Measurements from ENCODE around the gene KCNJ9. TPM values are rescaled to one million over a fixed set of nuclear protein-coding genes. Genes with fewer than 3 reads are reported as not detected.

Gene KCNJ9
- not detected for polyA plus RNA-seq

GRCh38 chr1:160081261-160081936 is at the start of gene KCNJ9:
TSS of gene KCNJ9 (plus strand) at chr1:160081538. CDS start at chr1:160084031, 2,493 bp downstream.
- H3K9me3 ChIP-seq (ENCODE audit: control insufficient read depth in 2 of 2, insufficient read depth in 1 of 2, low read depth in 1 of 2, low read length in 1 of 2): no peaks in the 10 kb centered on the region
- no peaks in the 10 kb centered on the region for H3K36me3 ChIP-seq (ENCODE audit: control insufficient read depth in 2 of 2, insufficient read depth in 2 of 2, low read length in 1 of 2)
- H3K27me3 ChIP-seq (ENCODE audit: control insufficient read depth in 1 of 2, insufficient read depth in 2 of 2, low read length in 2 of 2): peaks cover 0 to 2% of the 10 kb centered on the region in 2 donors
- no peak within 1 kb of the TSS for H3K4me3 ChIP-seq (ENCODE audit: low read depth in 1 of 2, low read length in 2 of 2)
- 21 to 22% methylated on average over 14 of the region's 14 CpGs for WGBS, 2 donors
- peaks cover 0 to 6% of the 10 kb centered on the region in 2 donors for H3K4me1 ChIP-seq (ENCODE audit: control insufficient read depth in 2 of 2, insufficient read depth in 2 of 2, low read length in 1 of 2)
- H3K27ac ChIP-seq (ENCODE audit: low read depth in 2 of 2, low read length in 1 of 2): no peak within 1 kb of the TSS

GRCh38 chr1:160032165-160032820 is 49.0 kb upstream of the KCNJ9 start:
- Histone ChIP-seq H3K9me3 (ENCODE audit: control insufficient read depth in 2 of 2, insufficient read depth in 1 of 2, low read depth in 1 of 2, low read length in 1 of 2) (no peaks in the 10 kb centered on the region), H3K4me3 (ENCODE audit: low read depth in 1 of 2, low read length in 2 of 2) (peak overlapping the region; percentile 74 to 78), H3K4me1 (ENCODE audit: control insufficient read depth in 2 of 2, insufficient read depth in 2 of 2, low read length in 1 of 2) (peaks cover 0 to 4% of the 10 kb centered on the region in 2 donors), H3K36me3 (ENCODE audit: control insufficient read depth in 2 of 2, insufficient read depth in 2 of 2, low read length in 1 of 2) (no peaks in the 10 kb centered on the region), H3K27me3 (ENCODE audit: control insufficient read depth in 1 of 2, insufficient read depth in 2 of 2, low read length in 2 of 2) (no peaks in the 10 kb centered on the region), H3K27ac (ENCODE audit: low read depth in 2 of 2, low read length in 1 of 2) (peak overlapping the region; percentile 76 to 81)
- WGBS, 2 donors: 2 to 3% methylated on average over 18 of the region's 18 CpGs

- Histone ChIP-seq H3K27me3 (ENCODE audit: control insufficient read depth in 1 of 2, insufficient read depth in 2 of 2, low read length in 2 of 2) (no peaks in the 10 kb centered on the region), H3K27ac (ENCODE audit: low read depth in 2 of 2, low read length in 1 of 2) (no peak overlapping the region), H3K4me1 (ENCODE audit: control insufficient read depth in 2 of 2, insufficient read depth in 2 of 2, low read length in 1 of 2) (no peaks in the 10 kb centered on the region), H3K36me3 (ENCODE audit: control insufficient read depth in 2 of 2, insufficient read depth in 2 of 2, low read length in 1 of 2) (no peaks in the 10 kb centered on the region), H3K4me3 (ENCODE audit: low read depth in 1 of 2, low read length in 2 of 2) (no peak overlapping the region), H3K9me3 (ENCODE audit: control insufficient read depth in 2 of 2, insufficient read depth in 1 of 2, low read depth in 1 of 2, low read length in 1 of 2) (no peaks in the 10 kb centered on the region)
- 82 to 97% methylated on average over 1 of the region's 1 CpG for WGBS, 2 donors
Observed at GRCh38 chr1:160040476-160040875, 40.9 kb upstream of the KCNJ9 start.

GRCh38 chr1:160043543-160043942 is 37.8 kb upstream of the KCNJ9 start:
- no peak overlapping the region for H3K4me3 ChIP-seq (ENCODE audit: low read depth in 1 of 2, low read length in 2 of 2)
- no peaks in the 10 kb centered on the region for H3K27me3 ChIP-seq (ENCODE audit: control insufficient read depth in 1 of 2, insufficient read depth in 2 of 2, low read length in 2 of 2)
- no peaks in the 10 kb centered on the region for H3K36me3 ChIP-seq (ENCODE audit: control insufficient read depth in 2 of 2, insufficient read depth in 2 of 2, low read length in 1 of 2)
- no peaks in the 10 kb centered on the region for H3K9me3 ChIP-seq (ENCODE audit: control insufficient read depth in 2 of 2, insufficient read depth in 1 of 2, low read depth in 1 of 2, low read length in 1 of 2)
- no peaks in the 10 kb centered on the region for H3K4me1 ChIP-seq (ENCODE audit: control insufficient read depth in 2 of 2, insufficient read depth in 2 of 2, low read length in 1 of 2)
- H3K27ac ChIP-seq (ENCODE audit: low read depth in 2 of 2, low read length in 1 of 2): no peak overlapping the region

- no peaks in the 10 kb centered on the region for H3K4me1 ChIP-seq (ENCODE audit: control insufficient read depth in 2 of 2, insufficient read depth in 2 of 2, low read length in 1 of 2)
- H3K27ac ChIP-seq (ENCODE audit: low read depth in 2 of 2, low read length in 1 of 2): no peak overlapping the region
- H3K4me3 ChIP-seq (ENCODE audit: low read depth in 1 of 2, low read length in 2 of 2): no peak overlapping the region
- 57 to 58% methylated on average over 2 of the region's 2 CpGs for WGBS, 2 donors
- H3K27me3 ChIP-seq (ENCODE audit: control insufficient read depth in 1 of 2, insufficient read depth in 2 of 2, low read length in 2 of 2): no peaks in the 10 kb centered on the region
- no peaks in the 10 kb centered on the region for H3K36me3 ChIP-seq (ENCODE audit: control insufficient read depth in 2 of 2, insufficient read depth in 2 of 2, low read length in 1 of 2)
- no peaks in the 10 kb centered on the region for H3K9me3 ChIP-seq (ENCODE audit: control insufficient read depth in 2 of 2, insufficient read depth in 1 of 2, low read depth in 1 of 2, low read length in 1 of 2)
Observed at GRCh38 chr1:160045653-160046052, 35.7 kb upstream of the KCNJ9 start.

GRCh38 chr1:160046494-160047110 is 34.7 kb upstream of the KCNJ9 start:
- Histone ChIP-seq H3K9me3 (ENCODE audit: control insufficient read depth in 2 of 2, insufficient read depth in 1 of 2, low read depth in 1 of 2, low read length in 1 of 2) (no peaks in the 10 kb centered on the region), H3K27me3 (ENCODE audit: control insufficient read depth in 1 of 2, insufficient read depth in 2 of 2, low read length in 2 of 2) (no peaks in the 10 kb centered on the region), H3K4me3 (ENCODE audit: low read depth in 1 of 2, low read length in 2 of 2) (no peak overlapping the region), H3K27ac (ENCODE audit: low read depth in 2 of 2, low read length in 1 of 2) (no peak overlapping the region), H3K36me3 (ENCODE audit: control insufficient read depth in 2 of 2, insufficient read depth in 2 of 2, low read length in 1 of 2) (no peaks in the 10 kb centered on the region), H3K4me1 (ENCODE audit: control insufficient read depth in 2 of 2, insufficient read depth in 2 of 2, low read length in 1 of 2) (no peaks in the 10 kb centered on the region)
- WGBS, 2 donors: 4% methylated on average over 11 of the region's 11 CpGs

GRCh38 chr1:160047111-160047991 is 34.0 kb upstream of the KCNJ9 start:
- WGBS, 2 donors: 67 to 76% methylated on average over 9 of the region's 9 CpGs
- no peak overlapping the region for H3K4me3 ChIP-seq (ENCODE audit: low read depth in 1 of 2, low read length in 2 of 2)
- no peaks in the 10 kb centered on the region for H3K4me1 ChIP-seq (ENCODE audit: control insufficient read depth in 2 of 2, insufficient read depth in 2 of 2, low read length in 1 of 2)
- H3K27me3 ChIP-seq (ENCODE audit: control insufficient read depth in 1 of 2, insufficient read depth in 2 of 2, low read length in 2 of 2): no peaks in the 10 kb centered on the region
- H3K9me3 ChIP-seq (ENCODE audit: control insufficient read depth in 2 of 2, insufficient read depth in 1 of 2, low read depth in 1 of 2, low read length in 1 of 2): no peaks in the 10 kb centered on the region
- no peak overlapping the region for H3K27ac ChIP-seq (ENCODE audit: low read depth in 2 of 2, low read length in 1 of 2)
- no peaks in the 10 kb centered on the region for H3K36me3 ChIP-seq (ENCODE audit: control insufficient read depth in 2 of 2, insufficient read depth in 2 of 2, low read length in 1 of 2)

- Histone ChIP-seq H3K9me3 (ENCODE audit: control insufficient read depth in 2 of 2, insufficient read depth in 1 of 2, low read depth in 1 of 2, low read length in 1 of 2) (no peaks in the 10 kb centered on the region), H3K4me1 (ENCODE audit: control insufficient read depth in 2 of 2, insufficient read depth in 2 of 2, low read length in 1 of 2) (no peaks in the 10 kb centered on the region), H3K27me3 (ENCODE audit: control insufficient read depth in 1 of 2, insufficient read depth in 2 of 2, low read length in 2 of 2) (no peaks in the 10 kb centered on the region), H3K27ac (ENCODE audit: low read depth in 2 of 2, low read length in 1 of 2) (no peak overlapping the region), H3K4me3 (ENCODE audit: low read depth in 1 of 2, low read length in 2 of 2) (no peak overlapping the region), H3K36me3 (ENCODE audit: control insufficient read depth in 2 of 2, insufficient read depth in 2 of 2, low read length in 1 of 2) (no peaks in the 10 kb centered on the region)
Observed at GRCh38 chr1:160048335-160048734, 33.0 kb upstream of the KCNJ9 start.

GRCh38 chr1:160049101-160049500 is 32.2 kb upstream of the KCNJ9 start:
- no peak overlapping the region for H3K4me3 ChIP-seq (ENCODE audit: low read depth in 1 of 2, low read length in 2 of 2)
- H3K36me3 ChIP-seq (ENCODE audit: control insufficient read depth in 2 of 2, insufficient read depth in 2 of 2, low read length in 1 of 2): no peaks in the 10 kb centered on the region
- H3K4me1 ChIP-seq (ENCODE audit: control insufficient read depth in 2 of 2, insufficient read depth in 2 of 2, low read length in 1 of 2): no peaks in the 10 kb centered on the region
- H3K27ac ChIP-seq (ENCODE audit: low read depth in 2 of 2, low read length in 1 of 2): no peak overlapping the region
- 83 to 91% methylated on average over 3 of the region's 3 CpGs for WGBS, 2 donors
- no peaks in the 10 kb centered on the region for H3K9me3 ChIP-seq (ENCODE audit: control insufficient read depth in 2 of 2, insufficient read depth in 1 of 2, low read depth in 1 of 2, low read length in 1 of 2)
- H3K27me3 ChIP-seq (ENCODE audit: control insufficient read depth in 1 of 2, insufficient read depth in 2 of 2, low read length in 2 of 2): no peaks in the 10 kb centered on the region
